B cell (primary cell): ENCODE measurements around the gene RASGRP3. TPM values are rescaled to one million over a fixed set of nuclear protein-coding genes. Genes with fewer than 3 reads are reported as not detected.
A peak's percentile ranks its signal among the peaks of the same experiment; 100 is the strongest.

Source experiments
- ATAC-seq: fragments of 200-7000 bp; cut with Tn5 transposase; one replicate; pipeline ENCODE4 v1.10.0; 2021; ENCODE audit warnings: low read depth, mild to moderate bottlenecking, moderate number of reproducible peaks, moderate library complexity
- CTCF ChIA-PET: fragments of 350-600 bp; sonication (Branson Sonifier 250); formaldehyde crosslinking; loops from one replicate; lab custom pipeline; 2021; ENCODE audit warnings: antibody characterized with exemption, inconsistent platforms; lab: Charles Lee
- POLR2A ChIA-PET: fragments of 350-600 bp; sonication (Branson Sonifier 250); formaldehyde crosslinking; loops from one replicate; lab custom pipeline; 2021; ENCODE audit warnings: antibody characterized with exemption; lab: Charles Lee
- DNase-seq: peaks from one replicate; pipeline ENCODE4 v3.0.0; 2013
- H2AFZ ChIP-seq: 2 replicates; pipeline ENCODE4 v1.6.1; 2012; ENCODE audit warnings: mild to moderate bottlenecking, low read depth, low read length; ENCODE audit not compliant: insufficient read depth, poor library complexity, severe bottlenecking
- H3K27ac ChIP-seq, 2 donors: 1 replicate in 1 of 2; 2 replicates in 1 of 2; pipeline ENCODE4 v1.5.1; 2012 to 2013; ENCODE audit warnings: low read length in 2 of 2, mild to moderate bottlenecking in 2 of 2, moderate library complexity in 1 of 2
- H3K27me3 ChIP-seq, 4 experiments: fragments of 200-600 bp in 1 of 4; sonication (generic) in 1 of 4; replicated peaks in 1 of 4; 1 replicate in 2 of 4; 2 replicates in 2 of 4; pipeline versions ENCODE4 v1.6.1 to v1.7.0; 2013 to 2016; ENCODE audit warnings: low read length in 3 of 4, mild to moderate bottlenecking in 2 of 4, mixed read lengths in 1 of 4, moderate library complexity in 1 of 4; ENCODE audit not compliant: insufficient read depth in 4 of 4, control insufficient read depth in 3 of 4; ENCODE audit errors: control extremely low read depth in 1 of 4
- H3K36me3 ChIP-seq, 2 experiments: replicated peaks in 1 of 2; 1 replicate in 1 of 2; 2 replicates in 1 of 2; pipeline versions ENCODE4 v1.6.1 to v1.7.1; 2013; ENCODE audit warnings: low read length in 1 of 2; ENCODE audit not compliant: insufficient read depth in 2 of 2, control insufficient read depth in 1 of 2; ENCODE audit errors: control extremely low read depth in 1 of 2, extremely low read depth in 1 of 2
- H3K4me1 ChIP-seq, 2 donors: fragments of 200-600 bp in 1 of 2; sonication (generic) in 1 of 2; 1 replicate in 1 of 2; 2 replicates in 1 of 2; pipeline versions ENCODE4 v1.5.1 to v1.6.1; 2013 to 2017; ENCODE audit warnings: low read length in 2 of 2; ENCODE audit not compliant: control insufficient read depth in 2 of 2, insufficient read depth in 2 of 2
- H3K4me2 ChIP-seq: replicated peaks from 2 replicates; pipeline ENCODE3; 2012; ENCODE audit warnings: mild to moderate bottlenecking, low read depth, low read length; ENCODE audit not compliant: poor library complexity, severe bottlenecking
- H3K4me3 ChIP-seq, 5 experiments: fragments of 200-600 bp in 1 of 5; sonication (generic) in 1 of 5; 1 replicate in 3 of 5; 2 replicates in 2 of 5; pipeline versions ENCODE4 v1.5.1 to v1.7.0; 2011 to 2016; ENCODE audit warnings: low read length in 4 of 5, mild to moderate bottlenecking in 4 of 5, low read depth in 2 of 5, control low read depth in 1 of 5, moderate library complexity in 1 of 5; ENCODE audit not compliant: insufficient read depth in 1 of 5; ENCODE audit errors: control extremely low read depth in 1 of 5, extremely low read depth in 1 of 5
- H3K79me2 ChIP-seq: fragments of 200-600 bp; sonication (generic); one replicate; pipeline ENCODE4 v1.6.0; 2016; ENCODE audit warnings: low read length; ENCODE audit not compliant: control insufficient read depth, insufficient read depth
- H3K9ac ChIP-seq: fragments of 200-600 bp; sonication (generic); 2 replicates; pipeline ENCODE4 v1.6.1; 2017; ENCODE audit warnings: mild to moderate bottlenecking, low read length, moderate library complexity
- H3K9me3 ChIP-seq, 3 donors: one replicate each; pipeline versions ENCODE4 v1.6.1 to v1.7.1; 2013; ENCODE audit warnings: low read length in 2 of 3; ENCODE audit not compliant: control insufficient read depth in 2 of 3, insufficient read depth in 1 of 3; ENCODE audit errors: control extremely low read depth in 1 of 3
- H4K20me1 ChIP-seq: 2 replicates; pipeline ENCODE4 v1.6.0; 2012; ENCODE audit warnings: mild to moderate bottlenecking, low read length; ENCODE audit not compliant: insufficient read depth, control insufficient read depth, poor library complexity, severe bottlenecking
- H3K27ac Mint-ChIP-seq: one replicate; pipeline ENCODE4 v1.8.0; 2021; ENCODE audit warnings: mixed read lengths
- H3K27me3 Mint-ChIP-seq: one replicate; pipeline ENCODE4 v1.8.0; 2021; ENCODE audit warnings: mixed read lengths
- H3K4me1 Mint-ChIP-seq: one replicate; pipeline ENCODE4 v1.8.0; 2021; ENCODE audit warnings: mixed read lengths
- H3K4me3 Mint-ChIP-seq: one replicate; pipeline ENCODE4 v1.8.0; 2021; ENCODE audit warnings: mixed read lengths
- H3K9me3 Mint-ChIP-seq: one replicate; pipeline ENCODE4 v1.8.0; 2022; ENCODE audit warnings: mixed read lengths; ENCODE audit not compliant: insufficient read depth
- EZH2 ChIP-seq: IDR thresholded peaks from 2 replicates; pipeline ENCODE4 v1.6.1; 2012; ENCODE audit warnings: borderline replicate concordance, low read depth, mild to moderate bottlenecking, moderate library complexity, low read length; ENCODE audit not compliant: insufficient read depth, poor library complexity, severe bottlenecking
- WGBS: methylation state at CpG from one replicate; pipeline ENCODE4 v1.1.5; 2013; ENCODE audit warnings: missing lambda C conversion rate; ENCODE audit not compliant: insufficient coverage; 5-methylcytosine and 5-hydroxymethylcytosine counted together
- intact Hi-C: fragments of 100-400 bp; cut with micrococcal nuclease; formaldehyde crosslinking; loops from one replicate; pipeline ENCODE4 v1.10.0; 2022
- polyA plus RNA-seq: library from polyadenylated mRNA; depleted of rRNA; stranded (reverse); fragments of >200 nt; gene quantifications from 2 replicates; pipeline ENCODE4 v1.2.3, GENCODE V29; 2012
- total RNA-seq, 2 donors: library from RNA; stranded (reverse); fragments of 120-200 nt in 1 of 2; gene quantifications; 1 replicate in 1 of 2; 2 replicates in 1 of 2; pipeline versions ENCODE4 v1.2.3 to v1.2.4, GENCODE V29; 2013 to 2022
- TF ChIP-seq, protein P1 (sequence below): fragments of 200-600 bp; IDR thresholded peaks from one replicate; pipeline ENCODE4 v1.8.0; 2022; ENCODE audit warnings: antibody characterized with exemption, mild to moderate bottlenecking

Gene RASGRP3
- total and polyA plus RNA-seq, 2 donors (not counting 1 experiment from before 2014, with no cell fraction given): 67.5 to 107 TPM

DNA sequence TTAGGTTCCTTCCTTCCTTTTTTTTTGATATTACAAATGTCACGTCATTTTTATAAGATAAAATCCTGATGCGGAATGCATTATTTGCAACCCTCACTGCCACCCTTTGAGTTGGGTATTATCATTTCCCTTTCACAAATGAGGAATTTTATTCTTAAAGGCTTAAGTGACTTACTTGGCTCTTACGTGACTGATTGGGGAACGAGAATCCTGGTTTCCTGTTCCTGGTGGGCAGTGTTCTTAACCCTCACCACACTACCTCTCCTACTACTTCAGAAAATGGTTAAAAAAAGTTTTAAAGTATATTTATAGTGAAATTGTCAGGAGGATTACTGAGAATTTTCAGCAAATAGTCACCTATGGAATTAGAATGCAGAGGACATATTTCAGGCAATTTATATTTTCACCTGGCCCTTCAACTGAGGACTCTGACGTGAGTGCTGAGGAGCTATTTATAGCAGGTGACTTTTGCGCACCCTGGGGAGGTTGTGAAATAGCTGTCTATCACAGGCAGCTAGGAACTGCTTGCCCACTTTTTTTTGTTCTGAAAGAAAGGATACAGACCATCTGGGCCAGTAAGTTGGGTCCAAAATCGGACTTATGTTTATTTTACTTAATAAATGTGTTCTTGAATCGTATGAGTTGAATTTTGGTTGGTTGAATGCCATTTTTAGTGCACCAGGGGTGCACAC is 18.7 kb upstream of the RASGRP3 start:
- H3K9ac ChIP-seq: peak overlapping the region; percentile 18
- whole genome bisulfite sequencing: 33% methylated on average over 1 of the region's 8 CpGs
- H3K79me2 ChIP-seq: no peaks in the 10 kb centered on the region
- POLR2A ChIA-PET: no interaction called here
- intact Hi-C loops: no loop called here
- no peak for TF ChIP-seq EZH2
- TF ChIP-seq, protein P1, sequence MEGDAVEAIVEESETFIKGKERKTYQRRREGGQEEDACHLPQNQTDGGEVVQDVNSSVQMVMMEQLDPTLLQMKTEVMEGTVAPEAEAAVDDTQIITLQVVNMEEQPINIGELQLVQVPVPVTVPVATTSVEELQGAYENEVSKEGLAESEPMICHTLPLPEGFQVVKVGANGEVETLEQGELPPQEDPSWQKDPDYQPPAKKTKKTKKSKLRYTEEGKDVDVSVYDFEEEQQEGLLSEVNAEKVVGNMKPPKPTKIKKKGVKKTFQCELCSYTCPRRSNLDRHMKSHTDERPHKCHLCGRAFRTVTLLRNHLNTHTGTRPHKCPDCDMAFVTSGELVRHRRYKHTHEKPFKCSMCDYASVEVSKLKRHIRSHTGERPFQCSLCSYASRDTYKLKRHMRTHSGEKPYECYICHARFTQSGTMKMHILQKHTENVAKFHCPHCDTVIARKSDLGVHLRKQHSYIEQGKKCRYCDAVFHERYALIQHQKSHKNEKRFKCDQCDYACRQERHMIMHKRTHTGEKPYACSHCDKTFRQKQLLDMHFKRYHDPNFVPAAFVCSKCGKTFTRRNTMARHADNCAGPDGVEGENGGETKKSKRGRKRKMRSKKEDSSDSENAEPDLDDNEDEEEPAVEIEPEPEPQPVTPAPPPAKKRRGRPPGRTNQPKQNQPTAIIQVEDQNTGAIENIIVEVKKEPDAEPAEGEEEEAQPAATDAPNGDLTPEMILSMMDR: no peak
- peak overlapping the region; percentile 43 for H3K4me2 ChIP-seq
- no peaks in the 10 kb centered on the region for H3K27me3 ChIP-seq
- peak overlapping the region; percentile 17 for H2AFZ ChIP-seq
- Mint-ChIP-seq H3K9me3 (peaks cover 2% of the 10 kb centered on the region), H3K4me3 (no peak overlapping the region), H3K4me1 (peaks cover 6% of the 10 kb centered on the region), H3K27me3 (no peaks in the 10 kb centered on the region), H3K27ac (no peak overlapping the region)
- DNase-seq (no peak), ATAC-seq (peak; percentile 43)
- peaks cover 0 to 7% of the 10 kb centered on the region in 2 donors for H3K4me1 ChIP-seq
- peaks cover 0 to 2% (median 2%) of the 10 kb centered on the region in 3 donors for H3K9me3 ChIP-seq
- H4K20me1 ChIP-seq: no peaks in the 10 kb centered on the region
- CTCF ChIA-PET: interaction anchor here (0.9 kb wide), 1 partner anchor 16 kb away, joined by 3 read pairs; no protein-coding TSS in a partner anchor
- no peak overlapping the region for H3K4me3 ChIP-seq
- H3K27ac ChIP-seq: no peak overlapping the region
- no peaks in the 10 kb centered on the region for H3K36me3 ChIP-seq

- Mint-ChIP-seq H3K9me3 (peaks cover 2% of the 10 kb centered on the region), H3K4me1 (peaks cover 6% of the 10 kb centered on the region), H3K27ac (no peak overlapping the region), H3K27me3 (no peaks in the 10 kb centered on the region), H3K4me3 (no peak overlapping the region)
- H3K9ac ChIP-seq: no peak overlapping the region
- H3K9me3 ChIP-seq: no peaks in the 10 kb centered on the region
- no peak overlapping the region for H2AFZ ChIP-seq
- ATAC-seq (no peak), DNase-seq (no peak)
- H3K4me2 ChIP-seq: peak overlapping the region; percentile 43
- H3K36me3 ChIP-seq: no peaks in the 10 kb centered on the region
- no peak overlapping the region for H3K4me3 ChIP-seq
- H3K27me3 ChIP-seq: no peaks in the 10 kb centered on the region
- TF ChIP-seq, protein P1: no peak
- TF ChIP-seq EZH2: no peak
- H4K20me1 ChIP-seq: no peaks in the 10 kb centered on the region
- ChIA-PET CTCF (interaction anchor here (0.9 kb wide), 1 partner anchor 17 kb away, joined by 3 read pairs; no protein-coding TSS in a partner anchor), POLR2A (no interaction called here)
- peaks cover 0 to 7% of the 10 kb centered on the region in 2 donors for H3K4me1 ChIP-seq
- no peaks in the 10 kb centered on the region for H3K79me2 ChIP-seq
- intact Hi-C loops: no loop called here
- H3K27ac ChIP-seq: no peak overlapping the region
- 80% methylated on average over 1 of the region's 3 CpGs for WGBS
Measured at GRCh38 chr2:33458248-33458819, 18.1 kb upstream of the RASGRP3 start.
